Caco-2 (cell line): ENCODE results near the gene CD99L2. TPM values are rescaled to one million over a fixed set of nuclear protein-coding genes. Genes with fewer than 3 reads are reported as not detected.

Source experiments
- BruUV-seq: library from RNA; stranded (reverse); fragments of 400-500 nt; replicated peaks from 2 replicates; lab custom pipeline; 2021; lab: Mats Ljungman, UMichigan
- CTCF ChIA-PET: fragments of 300-600 bp; sonication (Branson Sonifier 250); formaldehyde crosslinking; loops from one replicate; lab custom pipeline; 2022; ENCODE audit warnings: antibody characterized with exemption; lab: Charles Lee
- POLR2A ChIA-PET: fragments of 300-600 bp; sonication (Branson Sonifier 250); formaldehyde crosslinking; loops from one replicate; lab custom pipeline; 2022; ENCODE audit warnings: antibody characterized with exemption; lab: Charles Lee
- DNase-seq, 2 experiments: peaks; one replicate each; pipeline versions ENCODE4 v3.0.0 to v3.0.0-alpha.2; 2020 to 2022
- H3K27me3 ChIP-seq: replicated peaks from 2 replicates; pipeline ENCODE4 v1.6.0; 2011; ENCODE audit warnings: low read length; ENCODE audit not compliant: control insufficient read depth, insufficient read depth
- H3K36me3 ChIP-seq: 2 replicates; pipeline ENCODE4 v1.5.1; 2011; ENCODE audit warnings: low read length; ENCODE audit not compliant: control insufficient read depth, insufficient read depth
- H3K4me1 ChIP-seq: fragments of 250-450 bp; sonication (Bioruptor Pico); 2 replicates; pipeline ENCODE4 v1.5.1; 2020; ENCODE audit warnings: mild to moderate bottlenecking
- H3K4me3 ChIP-seq: 2 replicates; pipeline ENCODE4 v1.5.1; 2011; ENCODE audit warnings: low read depth, mild to moderate bottlenecking, control low read depth, low read length
- H3K9me3 ChIP-seq: fragments of 250-450 bp; sonication (Bioruptor Pico); 2 replicates; pipeline ENCODE4 v1.5.1; 2020; ENCODE audit warnings: mild to moderate bottlenecking, moderate library complexity
- H3K27ac Mint-ChIP-seq: one replicate; pipeline ENCODE4 v1.8.0; 2022; ENCODE audit warnings: mixed read lengths; ENCODE audit not compliant: unreplicated experiment
- H3K27me3 Mint-ChIP-seq: one replicate; pipeline ENCODE4 v1.8.0; 2022; ENCODE audit warnings: mixed read lengths; ENCODE audit not compliant: insufficient read depth, unreplicated experiment
- H3K36me3 Mint-ChIP-seq: one replicate; pipeline ENCODE4 v1.8.0; 2022; ENCODE audit warnings: mild to moderate bottlenecking, mixed read lengths; ENCODE audit not compliant: insufficient read depth, unreplicated experiment
- H3K4me1 Mint-ChIP-seq: one replicate; pipeline ENCODE4 v1.8.0; 2022; ENCODE audit warnings: low read depth, mixed read lengths; ENCODE audit not compliant: unreplicated experiment
- H3K4me3 Mint-ChIP-seq: one replicate; pipeline ENCODE4 v1.8.0; 2022; ENCODE audit warnings: mild to moderate bottlenecking, moderate library complexity, mixed read lengths; ENCODE audit not compliant: unreplicated experiment
- H3K9me3 Mint-ChIP-seq: one replicate; pipeline ENCODE4 v1.8.0; 2022; ENCODE audit warnings: mixed read lengths; ENCODE audit not compliant: unreplicated experiment
- CTCF ChIP-seq, 2 experiments: fragments of 200-600 bp in 1 of 2; IDR thresholded peaks; 1 replicate in 1 of 2; 2 replicates in 1 of 2; pipeline versions ENCODE4 v1.5.1 to v1.8.0; 2011 to 2022; ENCODE audit warnings: antibody characterized with exemption in 1 of 2, control low read depth in 1 of 2, inconsistent platforms in 1 of 2, low read depth in 1 of 2, low read length in 1 of 2, mild to moderate bottlenecking in 1 of 2, moderate library complexity in 1 of 2; ENCODE audit not compliant: insufficient read depth in 1 of 2, severe bottlenecking in 1 of 2, unreplicated experiment in 1 of 2
- intact Hi-C: fragments of 100-400 bp; cut with micrococcal nuclease; formaldehyde crosslinking; loops from one replicate; pipeline ENCODE4 v1.10.0; 2022; ENCODE audit not compliant: unreplicated experiment
- total RNA-seq: library from RNA; stranded (reverse); gene quantifications from 2 replicates; pipeline ENCODE4 v1.2.3, GENCODE V29; 2022

CD99L2 gene
- total RNA-seq, 1 experiment from 2014 or later = 8.6 TPM

GRCh38 chrX:150779385-150779784, 119.1 kb downstream of the CD99L2 start:
- Histone ChIP-seq H3K36me3 (no peaks in the 10 kb centered on the region), H3K4me1 (no peaks in the 10 kb centered on the region), H3K9me3 (no peaks in the 10 kb centered on the region), H3K4me3 (no peak overlapping the region), H3K27me3 (no peaks in the 10 kb centered on the region)
- no peak for DNase-seq
- intact Hi-C loops = no loop called here
- Mint-ChIP-seq H3K36me3 (no peaks in the 10 kb centered on the region), H3K9me3 (no peaks in the 10 kb centered on the region), H3K27ac (no peak overlapping the region), H3K27me3 (no peaks in the 10 kb centered on the region), H3K4me3 (no peak overlapping the region), H3K4me1 (no peaks in the 10 kb centered on the region)
- ChIA-PET CTCF (no interaction called here), POLR2A (no interaction called here)
- no TSS peak for BruUV-seq
- TF ChIP-seq CTCF (IDR thresholded peaks at IDR 0.05; ENCODE audit: insufficient read depth in 1 of 2, low read depth in 1 of 2, low read length in 1 of 2, severe bottlenecking in 1 of 2, unreplicated experiment in 1 of 2) = no peak

DNA sequence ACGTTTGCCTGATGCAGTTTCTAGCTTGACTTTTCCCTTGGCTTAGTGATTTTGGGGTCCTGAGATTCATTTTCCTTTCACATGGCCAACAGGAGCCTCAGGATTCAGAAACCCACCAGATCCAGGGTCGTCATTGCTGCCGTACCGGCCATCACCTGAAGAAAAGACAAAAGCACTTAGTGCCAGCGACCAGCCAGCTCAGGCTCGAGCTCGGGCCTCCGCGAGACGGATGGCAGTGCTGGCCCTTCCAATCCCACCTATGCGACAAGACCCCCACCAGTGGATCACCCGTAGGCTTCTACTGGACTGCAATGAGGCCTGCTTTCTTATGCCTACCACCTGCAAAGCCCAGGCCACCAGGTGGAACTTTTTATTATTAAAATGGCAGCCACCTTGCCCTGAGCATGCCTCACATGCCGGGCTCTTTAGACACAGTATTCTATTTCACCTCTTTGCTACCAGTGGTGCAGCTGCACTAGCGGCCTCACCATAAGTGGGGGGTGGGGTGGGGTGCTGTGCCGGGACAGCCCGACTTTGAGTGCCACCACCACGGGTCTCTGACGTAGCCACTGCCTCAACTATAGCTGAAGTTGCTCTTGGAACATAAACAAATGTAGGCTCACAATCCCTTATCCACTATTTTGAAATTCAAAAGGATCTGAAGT, 121.0 kb downstream of the CD99L2 start:
- H3K4me1 Mint-ChIP-seq = no peaks in the 10 kb centered on the region
- DNase-seq = no peak
- CTCF ChIA-PET = no interaction called here
- no peaks in the 10 kb centered on the region for H3K4me1 ChIP-seq
- no peaks in the 10 kb centered on the region for H3K9me3 Mint-ChIP-seq
- no peak overlapping the region for H3K4me3 ChIP-seq
- no peaks in the 10 kb centered on the region for H3K27me3 ChIP-seq
- intact Hi-C loops = no loop called here
- no peaks in the 10 kb centered on the region for H3K9me3 ChIP-seq
- H3K36me3 Mint-ChIP-seq = no peaks in the 10 kb centered on the region
- no TSS peak for BruUV-seq
- POLR2A ChIA-PET = no interaction called here
- H3K4me3 Mint-ChIP-seq = no peak overlapping the region
- H3K36me3 ChIP-seq = no peaks in the 10 kb centered on the region
- H3K27me3 Mint-ChIP-seq = no peaks in the 10 kb centered on the region
- H3K27ac Mint-ChIP-seq = no peak overlapping the region
- no peak for TF ChIP-seq CTCF (IDR thresholded peaks at IDR 0.05; ENCODE audit: insufficient read depth in 1 of 2, low read depth in 1 of 2, low read length in 1 of 2, severe bottlenecking in 1 of 2, unreplicated experiment in 1 of 2)

GRCh38 chrX:150775569-150776350, 122.7 kb downstream of the CD99L2 start:
- Mint-ChIP-seq H3K4me3 (no peak overlapping the region), H3K9me3 (no peaks in the 10 kb centered on the region), H3K27ac (no peak overlapping the region), H3K27me3 (no peaks in the 10 kb centered on the region), H3K4me1 (no peaks in the 10 kb centered on the region), H3K36me3 (no peaks in the 10 kb centered on the region)
- no peaks in the 10 kb centered on the region for H3K4me1 ChIP-seq
- no peak overlapping the region for H3K4me3 ChIP-seq
- intact Hi-C loops = no loop called here
- TF ChIP-seq CTCF (IDR thresholded peaks at IDR 0.05; ENCODE audit: insufficient read depth in 1 of 2, low read depth in 1 of 2, low read length in 1 of 2, severe bottlenecking in 1 of 2, unreplicated experiment in 1 of 2) = no peak
- DNase-seq = no peak
- ChIA-PET CTCF (no interaction called here), POLR2A (no interaction called here)
- H3K9me3 ChIP-seq = no peaks in the 10 kb centered on the region
- no TSS peak for BruUV-seq
- H3K36me3 ChIP-seq = no peaks in the 10 kb centered on the region
- no peaks in the 10 kb centered on the region for H3K27me3 ChIP-seq
